Cortex of kidney (tissue), 1 donor: Measurements from ENCODE around the gene MOB2.

ENCODE experiments used
- DNase-seq: peaks from one replicate; lab custom pipeline; 2025; lab: John Stamatoyannopoulos, UW

Gene MOB2

GRCh38 chr11:1503708-1504104 lies 17.1 kb upstream of the MOB2 start:
- DNase-seq, result no peak

- no peak for DNase-seq
Measured at GRCh38 chr11:1502954-1503707, 16.6 kb upstream of the MOB2 start.

- no peak for DNase-seq
Measured at GRCh38 chr11:1502168-1502953, 15.8 kb upstream of the MOB2 start.

GRCh38 chr11:1501421-1502167 lies 15.0 kb upstream of the MOB2 start:
- DNase-seq, result no peak

GRCh38 chr11:1500466-1501420 lies 14.2 kb upstream of the MOB2 start:
- DNase-seq, result no peak

DNA sequence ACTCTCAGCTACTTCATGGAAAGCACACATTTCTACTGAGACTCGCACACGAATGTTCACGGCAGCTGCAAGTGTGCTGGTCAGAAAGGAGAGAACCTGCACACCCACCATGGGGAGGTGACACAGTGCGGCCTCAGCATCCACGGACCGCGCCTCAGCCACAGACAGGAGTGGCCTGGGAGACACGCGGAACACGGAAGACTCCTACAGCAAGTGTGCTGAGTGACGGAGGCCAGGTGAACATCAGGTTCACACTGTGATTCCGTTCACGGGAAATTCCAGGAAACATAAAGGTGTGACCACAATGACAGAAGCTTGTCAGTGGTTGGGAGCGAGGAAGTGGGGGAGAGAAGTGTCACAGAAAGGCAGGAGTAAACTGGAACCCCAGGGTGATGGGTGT lies 13.3 kb upstream of the MOB2 start:
- no peak for DNase-seq

DNA sequence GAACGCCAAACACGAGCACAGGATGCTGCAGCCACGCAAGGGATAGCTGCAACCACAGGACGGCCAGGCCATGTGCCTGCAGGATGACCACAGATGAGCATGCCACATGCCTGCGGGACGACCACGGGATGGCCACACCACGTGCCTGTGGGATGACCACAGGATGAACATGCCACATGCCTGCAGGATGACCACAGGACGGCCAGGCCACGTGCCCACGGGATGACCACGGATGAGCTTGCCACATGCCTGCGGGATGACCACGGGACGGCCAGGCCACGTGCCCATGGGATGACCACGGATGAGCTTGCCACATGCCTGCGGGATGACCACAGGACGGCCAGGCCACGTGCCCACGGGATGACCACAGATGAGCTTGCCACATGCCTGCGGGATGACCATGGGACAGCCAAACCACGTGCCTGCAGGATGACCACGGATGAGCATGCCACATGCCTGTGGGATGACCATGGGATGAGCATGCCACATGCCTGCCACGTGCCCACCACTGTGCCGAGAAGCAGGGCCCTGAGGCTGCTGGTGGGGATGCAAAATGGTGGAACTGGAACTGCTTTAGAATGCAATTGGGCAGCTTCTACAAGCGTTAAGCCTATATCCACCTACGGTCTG lies 12.8 kb upstream of the MOB2 start:
- no peak for DNase-seq

DNA sequence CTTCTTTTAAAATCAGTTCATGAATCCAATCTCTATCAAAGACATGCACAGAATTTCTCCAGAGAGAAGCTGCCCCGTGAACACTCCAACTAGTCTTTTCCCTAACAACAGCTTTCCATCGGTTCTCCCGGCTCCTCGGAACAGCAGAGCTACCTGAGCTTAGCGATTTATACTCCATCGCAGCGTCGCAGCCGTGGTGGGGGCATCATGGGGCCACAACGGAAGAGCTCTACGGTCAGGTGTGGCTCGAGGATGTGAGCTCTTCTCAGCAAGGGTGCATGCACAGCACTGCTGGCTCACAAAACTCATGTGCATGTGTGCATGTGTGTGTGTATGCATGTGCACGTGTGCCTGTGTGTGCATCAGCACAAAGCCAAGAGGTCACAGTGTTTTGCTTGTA lies 11.7 kb upstream of the MOB2 start:
- DNase-seq, result no peak

- no peak for DNase-seq
Measured at GRCh38 chr11:1497600-1497999, 11.0 kb upstream of the MOB2 start.

DNA sequence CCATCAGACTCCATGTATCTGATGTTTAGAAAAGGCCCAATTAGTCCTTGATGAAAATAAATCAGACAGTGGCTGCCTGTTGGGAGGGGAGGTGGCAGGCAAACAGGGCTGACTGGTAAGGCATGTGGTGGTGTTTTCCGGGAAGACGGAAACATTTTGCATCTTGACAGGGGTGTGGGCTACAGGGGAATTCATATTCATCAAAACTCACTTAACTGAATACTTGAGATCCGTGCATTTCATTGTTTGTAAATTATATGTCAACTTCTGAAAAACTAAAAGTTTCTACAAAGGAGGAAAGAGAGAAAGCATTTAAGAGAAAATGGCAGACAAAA lies 10.1 kb upstream of the MOB2 start:
- DNase-seq, result no peak

- no peak for DNase-seq
Measured at GRCh38 chr11:1496091-1496760, 9.6 kb upstream of the MOB2 start.

DNA sequence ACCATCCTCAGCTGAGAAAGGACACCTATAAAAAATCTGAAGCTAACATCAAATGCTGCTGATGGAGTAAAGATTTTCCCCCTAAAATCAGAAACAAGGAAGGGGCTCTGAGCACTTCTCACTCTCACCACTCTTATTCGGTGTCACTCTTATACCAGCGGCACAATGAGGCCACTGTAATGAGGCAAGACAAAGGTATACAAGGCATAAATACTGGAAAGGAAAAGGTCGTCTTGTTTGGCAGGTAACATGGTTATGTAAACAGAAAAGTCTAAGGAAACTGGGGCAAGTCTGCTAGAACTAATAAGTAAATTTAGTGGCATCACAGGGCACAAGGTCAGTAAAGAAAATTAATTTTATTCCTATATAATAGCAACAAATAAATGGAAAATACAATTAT lies 8.1 kb upstream of the MOB2 start:
- DNase-seq, result no peak

- DNase-seq, result no peak
Measured at GRCh38 chr11:1493650-1494244, 7.2 kb upstream of the MOB2 start.

GRCh38 chr11:1491379-1491778 lies 4.8 kb upstream of the MOB2 start:
- no peak for DNase-seq

DNA sequence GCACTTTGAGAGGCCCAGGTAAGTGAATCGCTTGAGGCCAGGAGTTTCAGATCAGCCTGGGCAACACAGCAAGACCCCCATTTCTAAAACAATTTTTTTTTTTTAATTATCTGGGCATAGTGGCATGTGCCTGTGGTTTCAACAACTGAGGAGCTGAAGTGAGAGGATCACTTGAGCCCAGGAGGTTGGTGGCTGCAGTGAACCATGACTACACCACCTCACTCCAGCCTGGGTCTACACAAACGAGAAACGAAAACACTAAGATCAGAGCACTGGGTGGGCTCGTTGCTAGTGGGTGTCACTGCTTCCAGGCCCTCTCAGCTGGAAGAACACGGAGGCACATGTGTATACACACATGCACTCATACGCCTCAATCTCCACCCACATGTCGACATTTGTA lies 4.1 kb upstream of the MOB2 start:
- DNase-seq, result no peak

DNA sequence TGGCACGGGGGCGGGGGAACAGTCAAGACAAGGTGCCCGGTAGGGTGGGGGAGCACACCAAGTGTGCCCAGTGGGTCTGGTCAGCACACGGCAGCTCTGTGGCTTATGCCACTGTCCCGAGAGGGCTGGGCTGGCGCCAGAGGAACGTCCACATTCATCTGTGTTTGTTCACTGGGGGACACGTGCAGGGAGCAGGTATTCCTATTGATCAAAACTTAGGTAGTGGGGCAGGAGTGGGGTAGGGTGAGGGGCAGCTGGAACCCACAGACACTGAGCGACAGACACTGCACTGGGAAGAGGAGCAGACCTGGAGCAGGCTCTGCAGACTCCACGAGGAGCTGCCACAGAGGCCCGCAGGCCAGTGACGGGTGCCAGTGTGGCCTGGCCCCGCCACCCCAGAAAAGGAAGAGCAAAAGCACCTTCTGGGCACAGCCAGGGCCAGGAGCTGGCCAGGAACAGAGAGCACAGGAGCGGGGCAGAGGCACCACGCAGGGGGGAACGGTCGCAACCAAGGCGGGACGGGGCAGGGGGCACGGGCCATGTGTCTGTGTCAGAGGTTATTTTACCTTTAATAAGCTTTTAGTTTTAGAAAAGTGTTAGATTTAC lies 2.1 kb upstream of the MOB2 start:
- DNase-seq, result no peak

- no peak for DNase-seq
Measured at GRCh38 chr11:1487851-1488574, 1.4 kb upstream of the MOB2 start.

DNA sequence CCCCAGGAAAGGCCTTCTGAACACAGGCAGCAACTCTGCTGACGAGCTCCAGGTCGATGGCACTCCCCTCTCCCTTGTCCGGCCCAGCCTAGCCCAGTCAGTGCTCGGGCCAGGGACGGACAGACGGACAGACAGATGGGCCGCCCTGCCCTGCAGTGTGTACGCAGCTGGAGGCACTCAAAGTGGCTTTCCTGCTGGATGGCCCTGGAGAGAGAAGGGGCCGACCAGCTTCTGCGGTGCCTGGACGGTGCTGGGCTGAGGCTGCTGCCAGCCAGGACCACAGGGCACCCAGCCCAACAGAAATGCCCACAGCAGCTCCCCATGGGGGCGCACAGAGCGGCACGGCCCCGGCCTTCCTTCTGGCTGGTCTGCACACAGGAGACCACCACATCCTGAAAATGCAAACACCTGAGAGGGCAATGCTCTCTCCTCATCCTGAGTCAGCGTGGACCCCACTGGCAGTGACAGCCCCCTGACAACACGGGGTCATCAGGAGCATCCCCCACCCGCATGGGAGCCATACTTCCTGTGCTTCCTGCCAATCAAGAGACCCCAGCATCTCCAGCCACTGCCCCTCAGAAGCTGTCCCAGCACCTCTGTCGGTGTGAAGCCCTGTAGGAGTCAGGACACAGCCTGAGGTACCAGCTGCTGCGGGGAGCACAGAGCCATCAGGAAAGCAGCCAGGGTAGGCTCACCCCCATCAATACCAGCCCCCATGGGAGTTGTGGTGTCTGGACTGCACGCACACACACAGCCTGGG lies 692 bp upstream of the MOB2 start:
- DNase-seq, result no peak

- no peak for DNase-seq
Measured at GRCh38 chr11:1485504-1485885, 1.1 kb downstream of the MOB2 start.
